Inferior parietal cortex (tissue), 1 donor: ENCODE data around the gene CEP192.
"Not testable (repeated sequence)": the region's sequence is repeated elsewhere in the genome, so short reads cannot be mapped to it uniquely, and the experiment has no call there.

ENCODE experiments used
- DNase-seq: peaks from one replicate; pipeline ENCODE4 v3.0.0-alpha.2; 2016; ENCODE audit errors: extremely low spot score

The CEP192 gene

DNA sequence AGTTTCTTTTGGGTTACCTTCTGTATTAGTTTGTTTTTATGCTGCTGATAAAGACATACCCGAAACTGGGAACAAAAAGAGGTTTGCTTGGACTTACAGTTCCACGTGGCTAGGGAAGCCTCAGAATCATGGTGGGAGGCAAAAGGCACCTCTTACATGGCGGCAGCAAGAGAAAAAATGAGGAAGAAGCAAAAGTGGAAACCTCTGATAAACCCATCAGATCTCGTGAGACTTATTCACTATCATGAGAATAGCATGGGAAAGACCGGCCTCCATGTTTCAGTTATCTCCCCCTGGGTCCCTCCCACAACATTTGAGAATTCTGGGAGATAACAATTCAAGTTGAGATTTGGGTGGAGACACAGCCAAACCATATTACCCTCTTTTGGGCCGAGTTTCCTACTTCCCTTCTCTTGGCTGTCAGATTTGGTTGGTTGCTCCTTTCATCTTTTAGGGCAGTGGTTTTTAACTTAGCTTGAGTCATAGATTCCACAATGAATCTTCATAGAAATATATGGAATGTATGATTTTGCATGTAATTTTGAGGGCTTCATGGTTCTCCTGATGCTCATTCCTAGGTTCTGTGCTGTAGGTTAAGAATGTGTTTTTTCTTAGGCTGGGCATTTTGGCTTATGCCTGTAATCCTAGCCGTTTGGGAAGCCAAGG, 44.2 kb downstream of the CEP192 start:
- no peak for DNase-seq

DNA sequence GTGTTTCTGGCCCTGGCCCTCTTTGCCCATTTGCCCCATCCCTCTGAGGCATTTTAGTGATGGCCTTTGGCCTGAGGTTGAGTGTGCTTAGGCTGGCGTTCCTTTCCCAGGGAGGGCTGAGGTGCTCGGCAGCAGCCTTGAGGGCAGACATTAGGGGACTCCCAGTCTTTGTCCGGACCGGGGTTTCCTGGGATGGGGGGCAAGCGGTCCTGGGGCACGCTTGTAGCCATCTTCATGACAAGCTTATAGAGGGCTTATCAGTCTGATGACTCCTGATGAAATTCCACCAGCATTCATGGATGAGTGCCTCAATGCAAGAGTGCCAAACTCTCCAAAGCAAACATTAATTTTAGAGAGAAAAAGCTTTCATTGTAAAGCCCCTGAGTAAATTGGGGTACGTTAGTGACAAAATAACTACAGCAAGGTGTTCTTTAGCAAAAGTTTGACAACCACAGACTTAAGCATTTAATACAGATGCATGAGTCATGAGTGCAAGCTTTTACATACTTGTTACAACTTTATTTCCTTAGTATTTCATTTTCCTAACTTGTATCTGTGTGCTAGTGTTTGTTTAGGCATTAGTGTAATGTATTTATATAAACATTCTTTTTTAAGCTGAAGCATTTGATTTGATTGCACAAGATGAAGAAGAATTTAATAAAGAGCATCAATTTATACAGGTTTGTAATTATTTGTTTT, 45.6 kb downstream of the CEP192 start:
- no peak for DNase-seq

DNA sequence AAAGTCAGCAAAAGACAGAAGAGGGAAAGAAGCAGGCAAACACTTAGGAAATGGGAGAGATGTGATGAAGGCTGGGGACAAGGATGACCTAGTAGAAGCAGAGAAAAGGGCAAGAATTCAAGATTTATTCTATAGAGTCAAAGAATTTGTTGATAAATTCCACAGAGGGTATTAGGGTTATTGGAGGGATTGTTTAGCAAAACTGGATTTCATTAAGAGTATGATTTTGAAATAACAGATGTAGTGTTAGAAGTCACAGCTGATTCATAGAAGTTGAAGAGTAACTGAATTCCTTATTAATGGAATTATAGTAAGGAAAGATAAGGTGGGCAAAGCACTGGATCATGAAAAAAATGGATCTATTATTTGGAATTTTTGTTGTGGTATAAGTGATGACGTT, 48.6 kb downstream of the CEP192 start:
- no peak for DNase-seq

DNA sequence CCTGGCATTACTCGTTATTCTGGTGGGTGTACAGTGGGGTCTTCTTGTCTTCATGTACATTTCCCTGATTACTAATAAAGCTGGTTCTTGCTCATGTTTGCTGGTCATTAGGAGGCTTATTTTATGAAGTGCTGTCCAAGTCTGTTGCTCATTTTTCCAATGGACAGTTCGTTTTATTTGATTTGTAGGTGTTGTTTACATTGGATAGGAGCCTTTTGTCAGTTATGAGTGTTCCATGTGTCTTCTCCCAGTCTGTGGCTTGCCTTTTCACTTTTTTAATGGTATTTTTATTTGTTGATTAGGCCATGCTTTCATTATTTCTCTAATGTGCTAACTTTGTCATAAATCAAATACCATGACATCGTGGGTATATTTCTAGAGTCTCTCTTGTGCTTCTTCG, 51.9 kb downstream of the CEP192 start:
- DNase-seq, result no peak

DNA sequence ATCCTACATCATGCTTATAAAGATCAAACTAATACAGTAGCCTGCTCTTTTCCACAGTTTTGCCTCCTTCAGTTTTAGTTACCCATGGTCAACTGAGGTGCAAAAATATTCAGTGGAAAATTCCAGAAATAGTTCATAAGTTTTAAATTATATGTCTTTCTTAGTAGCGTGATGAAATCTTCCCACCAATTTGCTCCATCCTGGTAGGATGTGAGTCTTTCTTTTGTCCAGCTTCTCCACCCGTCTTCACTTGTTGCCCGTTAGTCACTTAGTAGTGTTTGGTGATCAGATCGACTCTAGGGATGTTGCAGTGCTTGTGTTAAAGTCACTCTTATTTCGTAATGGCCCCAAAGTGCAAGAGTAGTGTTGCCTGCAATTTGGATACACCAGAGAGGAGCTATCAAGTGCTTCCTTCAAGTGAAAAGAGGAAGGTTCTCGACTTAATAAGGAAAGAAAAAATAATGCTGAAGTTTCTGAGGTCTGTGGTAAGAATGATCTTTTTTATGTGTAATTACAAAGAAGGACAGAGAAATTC, 57.0 kb downstream of the CEP192 start:
- DNase-seq, result no peak

DNA sequence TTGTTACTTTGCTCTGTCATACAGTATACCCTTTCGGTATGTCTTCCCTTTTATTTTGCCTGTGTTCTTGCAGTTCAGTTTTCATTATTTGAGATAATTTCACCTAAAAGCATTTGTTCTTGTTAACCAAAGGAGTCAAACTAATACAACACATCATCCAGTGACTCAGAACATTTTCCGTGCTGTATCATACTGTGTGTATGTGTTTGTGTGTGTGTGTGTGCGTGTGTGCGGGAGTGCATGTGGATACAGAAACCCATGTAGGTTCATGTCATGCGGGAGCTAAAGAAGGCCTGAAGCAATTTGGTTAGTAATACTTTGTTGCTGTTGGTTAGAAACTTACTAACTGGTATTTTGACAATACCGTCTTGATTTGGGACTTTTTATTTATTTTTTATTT, 60.0 kb downstream of the CEP192 start:
- DNase-seq, result no peak

DNA sequence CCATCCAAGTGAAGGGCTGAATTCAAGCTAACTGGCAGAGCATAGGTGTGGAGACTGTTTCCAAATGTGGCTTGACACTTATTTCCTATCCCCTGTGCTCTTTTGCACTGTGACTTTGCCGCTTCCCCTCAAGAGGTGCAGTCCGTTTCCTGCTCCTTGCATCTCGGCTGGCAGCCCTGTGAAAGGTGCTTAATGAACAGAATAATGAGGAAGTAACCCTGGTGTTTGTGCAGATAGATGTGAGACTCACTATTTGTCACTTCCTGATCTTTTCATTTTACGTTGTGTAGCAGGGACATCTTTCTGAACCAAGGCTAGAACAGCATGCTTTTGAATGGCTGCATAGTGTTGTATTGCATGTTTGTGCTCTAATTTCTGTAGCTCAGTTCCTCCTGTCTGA, 60.8 kb downstream of the CEP192 start:
- DNase-seq, result no peak

DNA sequence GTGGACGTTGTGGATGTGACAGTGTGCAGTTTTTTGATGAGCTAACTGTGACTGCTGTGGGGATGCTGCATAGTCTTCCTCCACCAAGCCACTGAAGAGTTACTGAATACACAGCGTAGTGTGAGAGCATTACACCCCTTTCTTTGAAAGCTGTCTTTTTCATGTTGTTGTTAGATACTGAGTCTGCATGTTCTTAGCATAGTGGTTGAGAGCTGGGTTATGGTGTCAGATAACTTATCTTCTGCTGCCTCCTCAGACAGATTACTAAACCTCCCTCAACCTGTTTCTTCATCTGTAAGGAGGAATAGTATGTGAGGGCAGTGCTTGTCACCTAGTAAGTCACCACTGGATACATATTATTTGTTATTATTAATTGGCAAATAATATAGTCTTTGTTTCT, 63.2 kb downstream of the CEP192 start:
- DNase-seq, result no peak

DNA sequence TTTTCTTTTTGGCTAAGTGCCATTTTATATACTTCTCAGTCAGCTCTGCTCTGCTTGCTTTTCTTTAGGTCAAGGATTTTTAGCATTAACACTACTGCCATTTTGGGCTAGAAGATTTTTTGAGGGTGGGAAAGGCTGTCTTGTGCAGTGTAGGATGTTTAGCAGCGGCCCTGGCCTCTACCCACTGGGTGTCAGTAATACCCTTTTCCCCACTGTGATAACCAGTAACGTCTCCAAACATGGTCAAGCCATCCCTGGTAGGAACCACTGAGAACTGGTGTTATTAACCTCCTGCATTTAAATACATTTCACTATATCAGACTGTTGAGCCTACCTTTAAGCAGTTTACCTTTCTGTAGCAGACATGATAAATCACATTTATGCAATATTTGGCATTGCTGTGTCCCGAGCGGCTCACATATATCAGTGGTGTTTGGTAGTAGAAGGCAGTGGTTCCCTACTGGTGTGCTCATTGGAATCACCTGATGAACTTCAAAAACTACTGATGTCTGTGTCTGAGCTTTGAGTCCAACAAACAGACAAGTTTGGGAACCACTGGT, 70.5 kb downstream of the CEP192 start:
- DNase-seq, result no peak

DNA sequence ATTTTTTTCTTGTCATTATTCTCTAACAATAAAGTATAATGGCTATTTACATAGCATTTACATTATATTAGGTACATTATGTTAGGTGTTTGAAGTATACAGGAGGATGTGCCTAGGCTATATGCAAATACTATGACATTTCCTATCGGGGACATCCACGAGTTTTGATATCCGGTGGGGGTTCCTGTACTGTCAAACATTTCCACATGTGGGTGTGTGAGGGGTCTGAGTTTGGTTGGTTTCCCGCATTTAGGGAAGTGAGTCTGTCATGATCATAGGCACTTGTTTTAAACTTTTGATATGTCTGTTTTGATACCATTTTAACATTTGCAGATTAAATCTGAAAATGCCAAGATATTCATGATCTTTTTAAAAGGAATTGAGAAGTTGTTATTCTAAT, 76.0 kb downstream of the CEP192 start:
- DNase-seq, result no peak

DNA sequence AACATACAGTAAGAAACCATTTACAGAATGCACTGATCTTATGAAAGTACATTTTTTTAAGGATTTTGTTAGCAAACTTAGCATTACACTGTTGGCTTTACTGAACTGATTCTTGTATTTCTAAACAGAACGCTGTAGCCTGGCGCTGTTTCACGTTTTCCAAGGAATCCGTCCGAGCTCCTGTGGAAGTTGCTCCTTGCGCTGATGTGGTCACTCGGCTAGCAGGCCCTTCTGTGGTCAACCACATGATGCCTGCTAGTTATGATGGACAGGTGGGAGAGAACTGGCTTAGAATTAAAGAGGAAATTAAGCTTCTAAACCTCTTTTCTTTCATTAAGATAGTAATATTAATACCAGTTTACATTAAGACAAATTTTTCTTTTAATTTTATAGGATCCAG, 76.8 kb downstream of the CEP192 start:
- DNase-seq, result no peak

DNA sequence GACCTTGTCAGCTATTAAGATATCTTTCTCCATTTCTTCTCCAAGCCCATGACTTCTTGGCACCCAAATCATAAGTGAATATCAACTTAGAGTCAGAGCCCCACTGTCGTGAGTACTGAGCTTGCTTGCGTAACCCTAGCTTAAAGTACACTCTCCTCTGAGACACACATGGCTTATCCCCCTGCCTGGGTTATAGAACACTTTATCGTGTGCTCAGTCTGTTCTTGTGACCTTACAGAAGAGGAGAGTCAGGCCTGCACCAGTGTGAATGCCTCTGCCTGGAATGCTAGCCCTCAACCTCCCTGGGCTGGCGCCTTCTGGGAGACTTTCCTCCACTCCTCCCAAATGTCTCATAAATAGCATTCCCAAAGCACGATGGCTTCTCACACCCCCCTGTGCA, 79.3 kb downstream of the CEP192 start:
- no peak for DNase-seq

DNA sequence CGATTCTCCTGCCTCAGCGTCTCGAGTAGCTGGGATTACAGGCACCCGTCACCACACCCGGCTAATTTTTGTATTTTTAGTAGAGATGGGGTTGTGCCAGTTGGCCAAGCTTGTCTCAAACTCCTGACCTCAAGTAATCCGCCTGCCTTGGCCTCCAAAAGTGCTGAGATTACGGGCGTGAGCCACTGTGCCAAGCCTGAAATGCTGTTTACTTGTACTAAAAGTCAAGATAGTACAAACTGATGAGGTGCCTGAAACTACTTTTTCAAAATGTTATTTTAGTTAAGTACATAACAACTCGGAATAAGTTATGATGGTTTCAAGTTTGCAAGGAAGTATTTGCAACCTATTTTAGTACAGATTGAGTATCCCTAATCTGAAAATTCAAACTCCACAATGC, 85.7 kb downstream of the CEP192 start:
- no peak for DNase-seq

DNA sequence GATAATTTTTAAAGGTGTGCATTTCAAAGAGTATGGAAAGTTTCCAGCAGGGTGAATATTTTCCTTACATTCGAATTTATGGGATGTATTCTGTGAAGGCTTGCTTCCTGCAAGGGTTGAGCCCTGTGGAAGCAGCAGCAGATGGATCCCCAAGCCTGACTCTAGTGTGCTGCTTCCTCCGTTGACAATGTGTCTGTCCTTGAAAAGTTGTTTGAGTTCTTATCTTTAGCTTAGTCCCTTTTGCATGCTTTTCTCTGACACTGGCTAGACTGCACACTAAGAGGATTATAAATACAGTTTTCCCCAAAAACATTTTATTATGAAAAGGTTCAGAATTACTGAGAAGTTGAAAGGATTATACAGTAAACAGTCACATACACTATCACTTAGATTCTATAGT, 86.3 kb downstream of the CEP192 start:
- no peak for DNase-seq

DNA sequence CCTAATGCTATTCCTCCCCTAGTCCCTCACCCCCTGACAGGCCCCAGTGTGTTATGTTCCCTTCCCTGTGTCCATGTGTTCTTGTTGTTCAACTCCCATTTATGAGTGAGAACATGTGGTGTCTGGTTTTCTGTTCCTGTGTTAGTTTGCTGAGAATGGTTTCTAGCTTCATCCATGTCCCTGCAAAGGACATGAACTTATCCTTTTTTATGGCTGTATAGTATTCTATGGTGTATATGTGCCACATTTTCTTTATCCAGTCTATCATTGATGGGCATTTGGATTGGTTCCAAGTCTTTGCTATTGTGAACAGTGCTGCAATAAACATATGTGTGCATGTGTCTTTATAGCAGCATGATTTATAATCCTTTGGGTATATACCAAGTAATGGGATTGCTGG, 86.9 kb downstream of the CEP192 start:
- DNase-seq, result not testable (repeated sequence)

DNA sequence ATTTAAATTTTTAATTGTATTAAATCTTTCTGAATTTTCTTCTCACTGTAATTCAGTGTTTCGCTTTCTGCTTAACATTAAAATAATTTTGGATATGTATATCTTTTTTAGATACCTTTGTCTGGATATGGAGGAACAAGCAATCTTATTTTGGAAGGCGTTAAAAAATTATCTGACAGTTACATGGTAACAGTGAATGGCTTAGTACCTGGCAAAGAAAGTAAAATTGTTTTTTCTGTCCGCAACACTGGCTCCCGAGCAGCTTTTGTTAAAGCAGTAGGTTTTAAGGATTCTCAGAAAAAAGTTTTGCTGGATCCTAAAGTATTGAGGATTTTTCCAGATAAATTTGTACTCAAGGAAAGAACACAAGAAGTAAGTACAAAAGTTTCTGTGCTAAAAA, 95.7 kb downstream of the CEP192 start:
- DNase-seq, result no peak

DNA sequence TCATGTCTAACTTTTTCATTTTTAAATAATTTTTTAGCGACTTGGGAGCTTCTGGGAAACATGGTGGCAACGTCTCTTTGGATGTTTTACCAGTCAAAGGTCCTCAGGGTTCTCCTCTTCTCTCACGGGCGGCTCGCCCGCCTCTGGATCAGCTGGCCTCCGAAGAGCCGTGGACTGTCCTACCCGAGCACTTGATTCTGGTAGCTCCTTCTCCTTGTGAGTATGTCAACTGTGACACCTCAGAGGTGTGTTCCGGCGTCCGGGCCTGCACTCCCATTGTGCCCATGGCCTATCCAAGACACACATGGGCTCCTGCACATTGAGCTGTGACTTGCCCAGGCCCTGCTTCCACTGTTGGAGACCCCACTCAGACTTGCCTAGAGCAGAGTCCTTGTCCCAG, 104.3 kb downstream of the CEP192 start:
- DNase-seq, result no peak

DNA sequence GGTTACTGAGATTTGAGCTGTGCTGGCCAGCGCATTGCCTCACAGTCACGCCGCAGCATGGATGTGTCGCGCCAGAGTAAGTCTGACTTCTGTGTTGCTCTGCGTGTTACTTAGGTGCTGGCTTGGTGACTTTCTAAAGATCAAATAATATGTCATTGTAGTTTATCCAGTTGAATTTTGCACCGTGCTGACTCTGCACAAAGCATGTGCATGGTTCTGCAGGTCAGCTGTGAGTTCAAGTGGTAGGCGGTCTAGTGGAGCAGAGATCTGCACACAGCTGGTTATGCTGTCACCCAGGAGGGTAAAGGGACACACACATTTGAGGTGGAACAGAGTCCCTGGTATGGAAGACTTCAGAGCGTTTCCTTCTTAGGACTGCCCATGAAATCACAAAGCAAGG, 105.1 kb downstream of the CEP192 start:
- no peak for DNase-seq

DNA sequence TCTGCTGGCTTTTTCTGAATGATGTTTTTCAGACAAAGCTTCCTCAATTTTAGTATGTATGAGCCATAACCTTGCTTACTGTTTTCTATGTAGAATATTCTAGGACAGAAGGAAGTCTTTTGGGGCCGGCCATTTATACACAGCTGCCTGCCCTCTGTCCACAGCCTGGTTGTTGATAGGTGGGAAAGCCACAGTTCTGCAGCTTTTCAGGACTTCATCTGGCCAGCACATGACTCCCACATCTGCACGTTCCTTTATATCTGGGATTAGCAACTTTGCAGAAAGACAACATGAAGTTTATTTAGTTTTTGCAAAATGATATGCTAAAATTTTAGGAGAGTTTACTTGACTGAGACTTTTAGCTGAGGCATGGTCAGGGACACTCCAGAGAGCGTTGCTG, 105.6 kb downstream of the CEP192 start:
- DNase-seq, result no peak

DNA sequence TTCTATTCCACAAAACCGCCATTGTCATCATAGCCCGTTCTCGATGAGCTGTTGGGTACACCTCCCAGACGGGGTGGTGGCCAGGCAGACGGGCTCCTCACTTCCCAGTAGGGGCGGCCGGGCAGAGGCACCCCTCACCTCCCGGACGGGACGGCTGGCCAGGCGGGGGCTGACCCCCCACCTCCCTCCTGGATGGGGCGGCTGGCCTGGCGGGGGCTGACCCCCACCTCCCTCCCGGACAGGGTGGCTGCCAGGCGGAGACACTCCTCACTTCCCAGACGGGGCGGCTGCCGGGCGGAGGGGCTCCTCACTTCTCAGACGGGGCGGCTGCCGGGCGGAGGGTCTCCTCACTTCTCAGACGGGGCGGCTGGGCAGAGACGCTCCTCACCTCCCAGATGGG, 106.9 kb downstream of the CEP192 start:
- not testable (repeated sequence) for DNase-seq

DNA sequence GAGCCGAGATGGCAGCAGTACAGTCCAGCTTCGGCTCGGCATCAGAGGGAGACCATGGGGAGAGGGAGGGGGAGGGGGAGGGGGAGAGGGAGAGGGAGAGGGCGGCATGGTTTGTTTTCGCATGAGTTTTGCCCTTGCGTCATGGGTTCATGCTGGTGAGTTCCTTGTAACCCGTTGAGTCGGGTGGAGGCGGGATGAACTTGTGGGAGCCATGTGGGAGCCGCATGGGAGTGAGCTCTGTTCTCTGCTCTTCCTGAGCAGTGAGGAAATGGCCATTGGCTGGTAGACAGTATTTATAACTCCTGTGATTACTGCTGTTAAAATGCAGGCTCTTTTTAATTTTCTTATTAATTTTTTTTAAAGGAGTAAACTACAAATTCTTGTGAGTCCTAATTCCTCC, 108.0 kb downstream of the CEP192 start:
- DNase-seq, result no peak

DNA sequence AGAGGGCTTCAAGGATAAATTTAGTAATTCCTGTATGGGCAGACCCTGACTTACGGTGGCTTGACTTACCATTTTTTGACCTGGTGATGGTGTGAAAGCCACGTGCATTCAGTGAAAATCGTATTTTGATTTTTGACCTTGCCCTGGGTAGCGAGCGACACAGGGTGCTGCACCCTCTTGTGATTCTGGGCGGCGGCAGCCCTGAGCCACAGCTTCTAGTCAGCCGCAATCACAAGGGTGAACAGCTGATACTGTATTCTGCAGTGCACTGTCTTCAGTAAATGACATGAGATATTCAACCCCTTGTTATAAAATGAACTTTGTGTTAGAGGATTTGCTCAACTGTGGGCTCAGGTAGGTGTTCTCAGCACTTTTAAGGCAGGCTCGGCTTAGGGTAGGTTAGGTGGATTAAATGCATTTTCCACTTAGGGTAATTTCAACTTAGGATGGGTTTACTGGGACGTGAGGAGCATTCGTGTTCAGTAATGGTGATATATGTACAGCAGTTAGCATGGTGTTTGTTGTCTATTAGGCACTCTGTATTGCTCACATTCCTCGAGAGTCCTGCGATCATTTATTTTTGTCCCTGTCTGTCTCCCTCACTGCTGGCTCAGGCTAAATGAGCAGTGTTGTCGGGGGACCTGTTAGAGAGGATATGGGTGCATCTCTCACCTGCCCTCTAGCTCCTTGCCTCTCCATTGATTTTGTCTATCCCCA, 109.9 kb downstream of the CEP192 start:
- no peak for DNase-seq
